HG03159 (cell line): ENCODE data around the gene CNTFR.

Experiments
- ATAC-seq: cut with Tn5 transposase; IDR thresholded peaks from one replicate; pipeline ENCODE4 v1.9.1; 2021; ENCODE audit warnings: mild to moderate bottlenecking, moderate library complexity; ENCODE audit not compliant: unreplicated experiment

CNTFR gene

GRCh38 chr9:34508951-34509350, 80.6 kb downstream of the CNTFR start:
- ATAC-seq, result no peak

DNA sequence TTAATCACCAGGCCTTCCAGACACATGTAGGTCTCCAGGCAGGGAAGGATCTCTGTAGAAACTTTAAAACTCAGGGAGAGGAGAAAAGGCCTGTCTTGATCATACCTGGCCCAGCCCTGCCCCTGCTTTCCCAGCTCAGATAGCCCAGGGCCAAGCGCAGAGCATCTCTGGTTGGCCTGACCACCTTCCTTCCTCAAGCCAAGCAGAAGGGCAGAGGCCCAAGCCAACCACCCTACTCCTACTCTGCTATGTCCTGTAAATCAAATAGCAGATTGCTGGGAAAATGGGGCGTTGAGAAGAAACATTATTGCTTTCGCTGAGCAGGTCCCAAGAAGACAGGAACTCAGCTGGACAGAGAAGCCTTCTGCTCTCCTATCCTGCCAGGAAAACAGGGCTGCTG, 81.1 kb downstream of the CNTFR start:
- ATAC-seq, result no peak

GRCh38 chr9:34507966-34508365, 81.6 kb downstream of the CNTFR start:
- ATAC-seq, result no peak

GRCh38 chr9:34507556-34507955, 82.0 kb downstream of the CNTFR start:
- ATAC-seq, result no peak

- no peak for ATAC-seq
Measured at GRCh38 chr9:34506623-34507022, 82.9 kb downstream of the CNTFR start.

DNA sequence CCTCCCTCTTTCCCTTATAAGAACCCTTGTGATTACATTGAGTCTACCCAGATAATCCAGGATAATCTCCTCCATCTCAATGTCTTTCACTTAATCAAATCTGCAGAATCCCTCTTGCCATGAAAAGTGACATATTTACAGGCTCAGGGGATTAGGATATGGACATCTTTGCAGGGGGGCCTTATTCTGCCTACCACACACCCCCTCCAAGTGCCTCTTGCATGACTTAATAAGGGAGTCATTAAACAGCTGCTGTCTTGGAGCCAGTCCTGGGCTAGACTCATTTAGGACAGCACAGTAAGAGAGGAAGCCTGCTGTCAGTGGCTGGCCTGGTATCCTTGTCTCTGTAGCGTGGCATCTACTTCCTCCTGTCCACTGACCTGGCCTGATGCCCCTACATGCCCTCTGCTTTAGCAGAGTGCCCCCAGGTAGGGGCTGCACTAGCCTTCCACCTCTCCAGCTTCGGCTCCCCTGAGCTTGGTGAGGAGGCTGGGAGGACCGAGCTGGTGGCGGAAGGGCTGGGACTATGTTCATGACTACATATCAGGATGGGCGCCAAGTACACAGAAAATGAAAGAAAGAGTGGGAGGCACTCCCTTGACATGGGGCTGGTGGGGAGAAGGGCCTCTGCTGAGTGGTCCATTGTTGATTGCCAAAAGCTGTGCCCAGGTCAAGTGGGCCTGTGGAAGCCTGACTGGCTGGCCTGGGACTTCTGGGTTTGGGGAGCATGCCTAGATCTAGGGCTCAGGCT, 84.0 kb downstream of the CNTFR start:
- no peak for ATAC-seq

DNA sequence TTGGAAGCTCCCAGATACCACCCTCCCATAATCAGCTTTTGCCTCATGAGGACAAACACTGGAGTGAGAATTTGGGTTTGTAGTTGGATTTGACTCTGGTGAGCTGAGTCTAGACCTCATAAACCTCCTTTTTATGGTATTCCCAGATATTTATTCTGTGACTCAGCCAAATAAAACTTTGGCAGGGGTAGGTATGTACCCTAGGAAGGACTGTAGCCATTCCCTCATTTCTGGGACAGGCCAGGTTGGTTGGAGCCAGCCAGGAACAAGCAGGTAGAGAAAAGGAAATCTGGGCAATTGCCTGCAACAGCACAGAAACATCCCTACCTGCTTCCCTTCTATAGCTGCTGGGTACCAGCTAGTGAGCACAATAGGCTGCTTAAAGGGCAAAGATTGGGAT, 86.1 kb downstream of the CNTFR start:
- ATAC-seq, result no peak

GRCh38 chr9:34502891-34503290, 86.6 kb downstream of the CNTFR start:
- ATAC-seq, result no peak

DNA sequence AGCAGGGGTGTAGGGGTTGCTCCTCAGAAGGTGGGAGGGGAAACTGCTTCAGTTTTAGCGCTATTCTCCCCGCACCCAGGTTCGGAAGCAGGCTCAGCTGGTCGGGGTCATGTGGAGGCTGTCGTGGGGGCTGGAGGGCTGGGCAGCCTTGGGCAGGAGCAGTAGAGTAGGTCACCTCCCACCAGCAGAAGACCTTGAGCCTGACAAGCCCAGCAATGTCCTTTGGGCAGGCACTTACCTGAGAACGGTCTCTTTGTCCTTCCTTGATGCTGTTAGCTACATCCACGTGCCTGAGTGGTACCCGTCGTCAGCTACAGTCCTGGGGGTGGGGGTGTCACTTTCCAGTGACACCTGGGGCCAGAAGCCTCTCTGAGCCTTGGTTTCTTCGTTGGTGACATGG, 87.1 kb downstream of the CNTFR start:
- ATAC-seq, result no peak

GRCh38 chr9:34501889-34502425, 87.6 kb downstream of the CNTFR start:
- no peak for ATAC-seq
